RWPE2 (cell line): Measurements from ENCODE around the gene FTSJ1.

ENCODE experiments used
- ATAC-seq: fragments of 200-7000 bp; cut with Tn5 transposase; 3 replicates; pipeline ENCODE4 v1.9.1; 2021; ENCODE audit warnings: low read depth
- DNase-seq: peaks from one replicate; pipeline ENCODE4 v3.0.0-alpha.2; 2020; ENCODE audit warnings: low spot score
- H3K27ac ChIP-seq: fragments of 450-650 bp; 2 replicates; pipeline ENCODE4 v1.5.1; 2017; ENCODE audit warnings: mild to moderate bottlenecking; ENCODE audit not compliant: poor library complexity, severe bottlenecking
- H3K27me3 ChIP-seq: fragments of 250-450 bp; sonication (Bioruptor Pico); 2 replicates; pipeline ENCODE4 v1.5.1; 2021; ENCODE audit warnings: mild to moderate bottlenecking, moderate library complexity; ENCODE audit not compliant: insufficient read depth, poor library complexity, severe bottlenecking
- H3K36me3 ChIP-seq: fragments of 250-450 bp; sonication (Bioruptor Pico); 2 replicates; pipeline ENCODE4 v1.5.1; 2020; ENCODE audit warnings: low read depth, mild to moderate bottlenecking, moderate library complexity
- H3K4me1 ChIP-seq: fragments of 250-450 bp; sonication (Bioruptor Pico); 2 replicates; pipeline ENCODE4 v1.5.1; 2021; ENCODE audit warnings: mild to moderate bottlenecking, moderate library complexity; ENCODE audit not compliant: insufficient read depth, poor library complexity, severe bottlenecking
- H3K4me3 ChIP-seq: fragments of 250-450 bp; sonication (Bioruptor Pico); 2 replicates; pipeline ENCODE4 v1.5.1; 2021; ENCODE audit warnings: mild to moderate bottlenecking, moderate library complexity; ENCODE audit not compliant: severe bottlenecking
- H3K9me3 ChIP-seq: fragments of 250-450 bp; sonication (Bioruptor Pico); 2 replicates; pipeline ENCODE4 v1.5.1; 2021; ENCODE audit warnings: mild to moderate bottlenecking, moderate library complexity; ENCODE audit not compliant: severe bottlenecking
- CTCF ChIP-seq: fragments of 450-650 bp; IDR thresholded peaks from one replicate; pipeline ENCODE4 v1.5.1; 2017; ENCODE audit warnings: mild to moderate bottlenecking, moderate library complexity; ENCODE audit not compliant: poor library complexity, severe bottlenecking

Gene FTSJ1

GRCh38 chrX:48505481-48505880 is 29.5 kb downstream of the FTSJ1 start:
- TF ChIP-seq CTCF: no peak
- H3K9me3 ChIP-seq: no peaks in the 10 kb centered on the region
- DNase-seq (no peak), ATAC-seq (no peak)
- peaks cover 5% of the 10 kb centered on the region; the same call in 1 of the 2 replicates for H3K36me3 ChIP-seq
- no peak overlapping the region for H3K4me3 ChIP-seq
- no peaks in the 10 kb centered on the region for H3K27me3 ChIP-seq
- H3K4me1 ChIP-seq: peaks cover 4% of the 10 kb centered on the region
- no peak overlapping the region for H3K27ac ChIP-seq

DNA sequence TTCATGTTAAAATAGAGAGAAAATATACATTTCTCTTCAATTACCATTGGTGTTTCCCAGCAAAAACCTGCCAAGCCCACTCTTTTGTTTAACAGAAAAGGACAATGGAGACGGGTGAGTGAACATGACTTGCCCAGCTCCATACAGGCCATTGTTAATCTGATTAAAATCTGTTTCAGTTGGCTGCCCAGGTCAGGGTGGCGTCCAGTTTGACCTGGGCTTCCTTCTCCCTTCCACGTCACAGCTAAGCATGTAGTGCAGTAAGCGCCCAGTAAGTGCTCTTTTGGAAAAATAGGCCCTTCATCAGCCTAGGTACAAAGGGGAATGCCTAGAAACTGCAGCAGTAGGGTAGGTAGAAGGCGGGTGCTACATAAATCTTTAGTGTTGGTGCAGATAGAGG is 31.2 kb downstream of the FTSJ1 start:
- DNase-seq (no peak), ATAC-seq (no peak)
- no peak overlapping the region for H3K4me3 ChIP-seq
- TF ChIP-seq CTCF: no peak
- peaks cover 15% of the 10 kb centered on the region for H3K36me3 ChIP-seq
- H3K4me1 ChIP-seq: peaks cover 4% of the 10 kb centered on the region
- no peak overlapping the region for H3K27ac ChIP-seq
- no peaks in the 10 kb centered on the region for H3K27me3 ChIP-seq
- H3K9me3 ChIP-seq: no peaks in the 10 kb centered on the region

- Histone ChIP-seq H3K27me3 (no peaks in the 10 kb centered on the region), H3K9me3 (no peaks in the 10 kb centered on the region), H3K4me1 (peaks cover 4% of the 10 kb centered on the region), H3K4me3 (peak within 1 kb of the TSS; percentile 88), H3K36me3 (peaks cover 23% of the 10 kb centered on the region), H3K27ac (peak within 1 kb of the TSS; percentile 58)
- peak; percentile 90 for ATAC-seq
- peak; percentile 75 for DNase-seq
- TF ChIP-seq CTCF: no peak
Observed at GRCh38 chrX:48508400-48509244, 32.6 kb downstream of the FTSJ1 start, which contains the start of gene PORCN. PORCN (plus strand) TSS chrX:48508992; CDS start chrX:48509821, 829 bp downstream.

- H3K4me1 ChIP-seq: peaks cover 8% of the 10 kb centered on the region
- H3K27me3 ChIP-seq: no peaks in the 10 kb centered on the region
- H3K27ac ChIP-seq: peak overlapping the region; percentile 58
- peak overlapping the region; percentile 88 for H3K4me3 ChIP-seq
- H3K9me3 ChIP-seq: no peaks in the 10 kb centered on the region
- ATAC-seq (no peak), DNase-seq (no peak)
- TF ChIP-seq CTCF: no peak
- H3K36me3 ChIP-seq: peaks cover 29% of the 10 kb centered on the region
Observed at GRCh38 chrX:48509245-48509590, 33.2 kb downstream of the FTSJ1 start.

DNA sequence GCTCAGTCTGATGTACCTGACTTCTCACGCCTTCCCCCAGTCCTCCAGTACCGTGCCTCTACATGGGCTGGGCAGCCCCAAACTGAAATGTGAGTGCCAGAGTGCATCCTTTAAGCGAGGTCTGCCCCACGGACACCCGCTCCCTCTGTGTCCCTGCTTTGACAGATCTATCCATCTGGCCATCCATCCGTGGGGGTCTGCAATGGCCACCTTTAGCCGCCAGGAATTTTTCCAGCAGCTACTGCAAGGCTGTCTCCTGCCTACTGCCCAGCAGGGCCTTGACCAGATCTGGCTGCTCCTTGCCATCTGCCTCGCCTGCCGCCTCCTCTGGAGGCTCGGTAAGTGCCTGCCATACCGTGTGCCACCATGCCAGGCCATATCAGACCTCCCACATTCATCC is 33.6 kb downstream of the FTSJ1 start:
- peak overlapping the region; percentile 58 for H3K27ac ChIP-seq
- H3K9me3 ChIP-seq: no peaks in the 10 kb centered on the region
- no peaks in the 10 kb centered on the region for H3K27me3 ChIP-seq
- no peak for TF ChIP-seq CTCF
- H3K4me1 ChIP-seq: peaks cover 10% of the 10 kb centered on the region
- DNase-seq (no peak), ATAC-seq (no peak)
- peaks cover 33% of the 10 kb centered on the region for H3K36me3 ChIP-seq
- peak overlapping the region; percentile 88 for H3K4me3 ChIP-seq
